ENCODE results near the gene BBLN.
"Not testable (repeated sequence)": the region's sequence is repeated elsewhere in the genome, so short reads cannot be mapped to it uniquely, and the experiment has no call there.

Gene BBLN

DNA sequence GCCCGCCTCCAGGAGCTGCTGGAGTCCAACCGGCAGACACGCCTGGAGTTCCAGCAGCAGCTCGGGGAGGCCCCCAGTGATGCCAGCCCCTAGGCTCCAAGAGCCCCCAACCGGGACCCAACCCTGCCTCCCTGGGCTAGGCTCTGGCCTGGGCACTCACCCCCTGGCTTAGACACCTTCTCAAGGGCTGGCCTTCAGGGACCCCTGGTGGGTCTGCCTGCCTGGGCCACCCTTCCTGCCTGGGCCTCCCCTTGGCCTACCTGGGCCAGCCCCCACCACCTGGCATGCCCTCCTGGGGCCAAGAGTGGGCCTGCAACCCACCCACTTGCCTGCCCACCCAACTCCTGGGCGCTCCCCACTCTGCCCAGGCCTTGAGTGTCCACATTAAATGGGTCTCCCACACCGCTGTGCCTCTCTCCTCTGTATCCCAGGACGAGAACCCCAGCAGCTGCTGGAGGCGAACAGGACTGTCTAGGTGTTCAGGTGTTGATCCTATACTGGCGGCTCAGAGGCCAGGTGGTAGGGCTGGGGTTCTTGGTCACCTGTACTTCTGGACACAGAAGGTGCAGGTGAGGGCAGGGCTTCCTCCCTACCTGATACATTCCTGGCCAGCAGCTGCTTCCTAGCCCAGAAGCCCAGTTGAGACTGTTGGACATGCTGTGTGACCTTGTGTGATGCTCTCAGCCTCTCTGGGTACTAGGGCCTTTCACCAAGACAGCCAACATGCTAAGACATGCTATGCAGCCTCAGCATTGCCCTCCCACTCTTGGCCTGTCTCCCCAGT lies 3.6 kb downstream of the BBLN start:
- no peak for DNase-seq

DNA sequence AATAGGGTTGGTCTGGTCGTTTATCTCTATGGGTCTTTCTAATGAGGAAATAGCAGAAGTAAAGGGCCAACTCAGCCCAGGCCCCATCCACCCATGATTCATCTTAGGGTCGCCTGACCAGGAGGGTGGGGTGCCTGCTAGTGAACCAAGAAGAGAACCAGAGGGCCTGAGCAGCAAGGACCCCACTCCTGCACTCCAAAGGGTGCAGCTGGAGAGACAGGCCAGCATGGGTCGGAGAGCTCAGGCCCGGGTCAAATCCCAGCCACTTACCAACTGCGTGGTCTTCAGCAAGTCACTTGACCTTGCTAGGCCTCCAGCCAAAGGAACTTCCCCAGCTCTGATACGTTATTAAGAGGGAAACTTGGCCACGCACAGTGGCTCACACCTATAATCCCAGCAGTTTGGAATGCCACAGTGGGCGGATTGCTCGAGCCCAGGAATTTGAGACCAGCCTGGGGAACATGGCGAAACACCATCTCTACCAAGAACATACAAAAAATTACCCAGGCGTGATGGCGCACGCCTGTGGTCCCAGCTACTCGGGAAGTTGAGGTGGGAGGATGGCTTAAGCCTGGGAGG lies 4.3 kb downstream of the BBLN start:
- DNase-seq: no peak

DNA sequence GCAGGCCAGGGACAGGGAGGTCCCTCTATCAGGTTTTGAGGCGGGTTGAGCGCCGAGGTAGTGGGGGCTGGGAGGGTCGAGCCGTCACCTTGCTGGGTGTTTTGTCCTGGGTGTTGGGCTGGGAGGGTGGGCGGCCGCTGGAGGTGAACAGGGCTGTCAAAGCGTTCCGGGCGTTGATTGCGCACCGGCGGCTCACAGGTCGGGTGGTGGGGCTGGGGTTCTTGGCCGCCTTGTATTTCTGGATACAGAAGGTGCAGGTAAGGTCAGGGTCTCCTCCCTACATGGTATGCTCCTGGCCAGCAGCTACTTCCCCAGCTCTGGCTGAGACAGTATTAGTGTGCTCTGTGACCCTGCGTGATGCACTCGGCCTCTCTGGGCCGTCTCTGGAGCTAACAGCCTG lies 6.1 kb downstream of the BBLN start:
- no peak for DNase-seq

DNA sequence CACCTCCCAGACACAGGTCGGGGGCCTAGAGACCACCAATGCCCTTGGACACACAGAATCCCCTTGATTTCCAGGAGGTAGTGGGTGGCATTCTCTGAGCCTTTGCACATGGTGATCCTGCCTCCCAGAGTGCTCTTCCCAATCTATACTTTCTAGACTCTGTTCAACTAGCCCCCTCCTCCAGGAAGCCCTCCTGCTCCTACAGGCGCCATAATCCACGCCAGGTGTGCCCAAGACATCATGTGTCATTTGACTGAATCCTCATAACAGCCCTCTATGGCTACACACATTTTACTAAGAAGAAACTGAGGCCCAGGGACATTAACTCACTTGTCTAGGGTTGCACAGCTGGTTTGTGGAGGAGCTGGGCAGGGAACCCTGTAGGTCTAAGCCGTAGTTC lies 7.1 kb downstream of the BBLN start:
- no peak for DNase-seq

DNA sequence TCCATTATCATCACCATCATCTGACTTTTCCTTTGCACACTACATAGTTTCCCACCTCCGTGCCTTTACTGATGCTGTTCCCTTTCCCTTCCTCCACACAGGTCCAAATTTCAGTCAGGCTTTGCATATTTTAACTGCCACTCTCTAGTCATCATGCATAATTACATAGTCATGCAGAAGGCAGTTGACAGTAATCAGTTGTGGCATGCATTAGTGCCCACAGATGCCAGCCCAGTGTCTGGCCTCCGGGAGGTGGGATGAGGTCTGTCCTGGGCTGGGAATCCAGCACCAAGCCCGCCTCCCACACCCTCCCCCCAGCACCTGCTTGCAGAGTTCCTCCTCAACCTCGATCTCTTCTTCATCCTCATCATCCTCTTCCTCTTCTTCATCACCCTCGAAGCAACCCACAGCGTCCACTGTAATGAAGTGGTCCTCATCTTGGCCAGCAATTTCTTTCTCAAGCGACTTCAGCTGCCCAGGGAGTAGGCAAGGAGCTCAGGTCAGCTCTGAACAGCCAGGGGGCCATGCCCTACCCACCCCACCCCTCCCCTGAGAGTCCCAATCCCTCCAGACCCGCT lies 8.8 kb downstream of the BBLN start:
- DNase-seq: no peak

DNA sequence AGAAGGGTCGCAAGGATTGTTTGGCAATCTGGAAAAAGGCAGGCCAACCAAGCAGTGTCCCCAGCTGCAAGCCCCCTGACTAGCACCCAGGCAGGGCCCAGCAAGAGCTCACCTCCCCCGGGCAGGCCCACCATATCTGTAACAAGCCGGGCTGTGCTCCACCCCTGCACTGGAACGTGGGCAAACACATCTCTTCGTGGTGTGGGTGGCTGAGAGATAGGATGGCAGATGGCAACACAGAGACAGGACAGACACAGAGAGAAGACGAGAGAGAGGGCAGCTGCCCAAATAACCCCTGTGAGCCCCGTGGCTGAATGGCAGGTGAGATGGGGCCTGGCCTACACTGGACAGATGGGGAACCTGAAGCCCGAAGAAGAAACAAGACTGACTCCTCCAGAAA lies 9.4 kb downstream of the BBLN start:
- DNase-seq: no peak

DNA sequence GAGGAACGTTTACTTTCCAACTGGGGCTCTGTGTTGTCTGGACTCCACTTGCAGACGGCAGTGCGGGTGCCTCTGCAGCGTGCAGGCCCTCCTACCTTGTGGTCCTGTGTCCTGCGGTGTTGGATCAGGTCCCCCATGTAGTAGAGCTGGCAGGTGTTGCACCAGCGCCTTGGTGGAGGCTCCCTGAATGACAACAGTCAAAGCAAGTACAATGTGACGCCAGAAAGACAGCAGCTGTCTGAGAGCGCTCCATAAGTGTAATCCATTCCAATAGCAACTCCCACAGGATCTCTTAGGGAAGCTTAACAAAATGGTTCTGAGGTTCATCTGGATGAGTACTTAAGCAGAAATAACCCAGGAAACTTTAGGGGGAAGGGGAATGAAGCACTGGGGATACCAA lies 9.9 kb downstream of the BBLN start:
- DNase-seq: no peak

DNA sequence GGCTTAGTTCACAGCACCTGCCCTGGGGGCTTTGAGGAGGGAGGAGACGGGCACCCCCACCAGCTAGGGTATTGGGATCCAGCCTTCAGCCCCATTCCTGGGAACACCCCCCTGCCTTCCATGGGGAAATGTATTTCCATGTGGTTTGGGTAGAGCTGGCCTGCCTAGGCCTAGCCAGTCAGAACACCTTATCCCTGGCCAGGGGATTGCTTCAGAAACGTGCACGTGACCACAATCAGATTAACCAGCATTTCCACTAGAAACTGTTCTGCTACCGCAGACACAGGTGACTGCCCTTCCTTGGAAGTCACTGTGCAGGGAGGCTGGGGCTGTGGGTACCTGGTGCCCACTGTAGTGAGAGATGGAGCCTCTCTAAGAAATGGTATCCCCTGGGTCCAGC lies 14.0 kb downstream of the BBLN start:
- DNase-seq: no peak

DNA sequence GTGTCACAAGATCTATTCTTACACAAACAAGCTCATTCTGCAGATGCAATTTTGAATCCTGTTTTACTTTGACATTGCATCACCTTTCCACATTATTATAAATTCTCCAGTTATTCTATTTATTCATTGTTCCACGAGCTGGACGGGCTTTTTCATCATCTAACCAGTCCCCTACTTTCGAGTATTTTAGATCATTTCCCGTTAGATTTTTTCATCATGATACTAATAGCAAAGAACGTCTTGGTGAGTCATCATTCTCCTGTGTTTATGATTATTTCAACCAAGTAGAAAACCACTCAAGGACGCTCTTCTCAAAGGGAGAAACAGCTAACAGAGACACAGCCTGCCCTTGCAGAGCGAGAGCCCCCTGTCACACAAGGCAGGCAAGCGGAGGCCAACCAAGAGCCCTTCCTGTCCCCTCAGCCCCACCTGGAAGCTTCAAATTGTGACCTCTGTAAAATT lies 15.1 kb downstream of the BBLN start:
- no peak for DNase-seq

DNA sequence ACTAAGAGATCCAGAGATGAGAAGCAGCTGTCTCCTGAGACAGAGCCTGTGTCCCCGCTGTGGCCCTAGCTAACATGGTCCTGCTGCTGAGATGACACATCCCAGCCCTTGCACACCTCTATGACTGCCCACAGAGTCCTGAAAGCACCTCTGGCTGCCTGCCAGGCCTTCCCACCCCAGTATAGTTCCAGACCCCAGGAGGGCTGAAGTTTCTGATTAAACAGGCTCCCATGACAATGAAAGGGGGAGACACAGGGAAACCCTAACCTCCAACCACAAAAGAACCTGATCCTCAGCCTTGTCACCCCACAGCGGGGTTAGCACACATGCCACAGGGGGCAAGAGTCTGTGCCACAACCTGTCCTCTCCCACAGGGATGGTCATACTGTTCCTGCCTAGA lies 15.7 kb downstream of the BBLN start:
- DNase-seq: no peak

DNA sequence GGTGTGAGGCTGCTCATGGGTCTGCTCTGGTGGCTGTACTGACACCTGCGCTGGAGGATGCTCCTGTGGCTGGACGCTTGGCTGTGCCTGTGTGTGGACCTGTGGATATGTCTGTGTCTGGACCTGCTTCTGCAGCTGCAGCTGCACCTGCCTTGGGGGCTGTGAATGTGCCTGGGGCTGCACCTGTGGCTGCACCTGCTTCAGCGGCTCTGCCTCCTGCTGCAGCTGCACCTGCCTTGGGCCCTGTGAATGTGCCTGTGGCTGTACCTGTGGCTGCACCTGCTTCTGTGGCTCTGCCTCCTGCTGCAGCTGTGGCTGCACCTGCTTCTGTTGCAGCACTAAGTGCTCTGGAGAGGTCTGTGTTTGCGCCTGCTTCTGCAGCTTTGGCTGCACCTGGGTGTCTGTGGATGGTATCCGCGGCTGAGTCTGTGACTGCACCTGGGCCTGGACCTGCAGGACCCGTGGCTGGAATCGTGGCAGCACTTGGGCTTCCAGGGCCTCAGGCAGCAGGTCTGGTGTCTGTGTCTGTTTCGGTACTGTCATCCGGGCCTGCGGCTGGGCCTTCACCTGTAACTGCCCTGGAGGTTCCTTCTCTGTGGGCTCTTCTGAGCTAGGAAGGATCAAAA lies 18.9 kb downstream of the BBLN start:
- no peak for DNase-seq

DNA sequence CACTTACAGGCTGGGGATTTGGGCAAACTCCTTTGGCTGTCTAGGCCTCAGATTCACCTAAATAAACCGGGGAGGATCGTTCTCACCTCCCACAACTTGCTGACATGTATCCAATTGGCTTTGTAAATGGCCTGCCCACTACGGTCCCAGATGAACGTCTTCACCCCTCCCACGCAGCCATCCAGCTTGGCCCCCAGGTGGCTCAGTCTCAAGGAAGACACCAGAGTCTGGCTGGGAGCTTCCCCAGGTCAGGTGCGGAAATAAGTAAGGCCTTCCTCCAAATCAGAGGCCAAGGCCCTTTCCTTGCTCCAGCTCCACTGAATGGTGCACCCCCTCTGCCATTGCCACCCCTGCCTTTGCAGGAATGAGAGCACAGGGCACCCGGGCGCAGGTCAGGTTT lies 19.9 kb downstream of the BBLN start:
- no peak for DNase-seq

DNA sequence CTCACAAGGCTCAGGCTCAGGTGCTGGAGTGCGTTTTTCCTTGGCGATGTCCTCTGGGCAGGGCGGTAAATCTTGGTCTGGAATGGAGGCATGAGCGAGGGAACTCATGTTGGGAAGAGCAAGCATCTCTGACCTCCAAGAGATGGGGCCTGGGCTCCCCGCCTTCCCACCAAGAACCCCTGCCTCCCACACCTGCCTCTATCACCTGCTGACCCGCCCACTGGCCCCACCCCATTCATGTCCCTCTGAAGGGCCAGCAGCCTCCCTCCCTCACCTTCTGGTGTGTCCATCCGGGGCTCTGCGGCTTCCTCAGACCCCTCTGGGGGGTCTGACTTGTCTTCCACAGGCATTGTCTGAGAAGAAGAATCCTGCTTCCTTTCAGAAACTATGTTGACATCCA lies 20.4 kb downstream of the BBLN start:
- no peak for DNase-seq

DNA sequence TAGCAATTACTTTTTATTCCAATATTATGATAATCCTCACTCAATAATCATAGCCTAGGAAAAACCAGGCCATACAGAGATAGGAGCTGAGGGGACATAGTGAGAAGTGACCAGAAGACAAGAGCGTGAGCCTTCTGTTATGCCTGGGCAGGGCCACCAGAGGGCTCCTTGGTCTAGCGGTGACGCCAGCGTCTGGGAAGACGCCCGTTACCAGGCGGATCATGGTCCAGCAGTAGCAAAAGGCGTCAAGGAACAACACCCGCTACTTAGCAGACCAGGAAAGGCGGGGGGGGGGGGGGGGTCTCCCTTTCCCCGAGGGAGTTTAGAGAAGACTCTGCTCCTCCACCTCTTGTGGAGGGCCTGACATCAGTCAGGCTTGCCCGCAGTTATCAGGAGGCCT lies 21.4 kb downstream of the BBLN start:
- DNase-seq: not testable (repeated sequence)

DNA sequence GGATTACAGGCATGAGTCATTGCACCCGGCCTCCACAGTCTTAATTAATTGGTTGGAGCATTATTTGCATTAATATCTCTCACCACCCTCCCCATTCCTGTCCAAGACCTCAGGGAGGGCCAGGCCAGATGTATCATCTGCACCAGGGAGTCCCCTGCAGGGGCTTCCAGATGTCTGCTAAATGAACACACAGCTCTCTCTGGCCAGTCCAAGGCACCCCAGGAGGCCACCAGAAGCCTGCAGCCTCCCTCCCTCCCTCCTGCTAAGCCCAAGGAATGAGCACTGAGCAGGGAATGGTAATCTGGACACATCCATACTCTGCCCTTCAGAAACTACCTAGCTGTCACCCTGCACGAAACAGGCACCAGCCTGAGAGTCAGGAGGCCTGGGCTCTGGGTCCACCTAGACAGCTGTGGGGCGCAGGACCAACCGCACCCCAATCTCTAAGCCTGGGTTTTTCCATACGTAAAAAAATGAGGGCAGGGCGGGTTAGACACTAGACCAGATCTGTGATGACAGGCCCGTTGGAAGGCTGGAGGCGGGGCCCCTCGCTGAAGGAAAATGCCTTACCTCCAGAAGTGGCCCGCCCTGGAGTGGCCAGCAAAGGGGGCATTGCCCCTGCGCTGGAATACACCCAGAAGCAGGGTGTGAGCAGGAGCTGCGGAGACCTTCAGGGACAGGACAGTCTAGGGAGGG lies 23.0 kb downstream of the BBLN start:
- no peak for DNase-seq

DNA sequence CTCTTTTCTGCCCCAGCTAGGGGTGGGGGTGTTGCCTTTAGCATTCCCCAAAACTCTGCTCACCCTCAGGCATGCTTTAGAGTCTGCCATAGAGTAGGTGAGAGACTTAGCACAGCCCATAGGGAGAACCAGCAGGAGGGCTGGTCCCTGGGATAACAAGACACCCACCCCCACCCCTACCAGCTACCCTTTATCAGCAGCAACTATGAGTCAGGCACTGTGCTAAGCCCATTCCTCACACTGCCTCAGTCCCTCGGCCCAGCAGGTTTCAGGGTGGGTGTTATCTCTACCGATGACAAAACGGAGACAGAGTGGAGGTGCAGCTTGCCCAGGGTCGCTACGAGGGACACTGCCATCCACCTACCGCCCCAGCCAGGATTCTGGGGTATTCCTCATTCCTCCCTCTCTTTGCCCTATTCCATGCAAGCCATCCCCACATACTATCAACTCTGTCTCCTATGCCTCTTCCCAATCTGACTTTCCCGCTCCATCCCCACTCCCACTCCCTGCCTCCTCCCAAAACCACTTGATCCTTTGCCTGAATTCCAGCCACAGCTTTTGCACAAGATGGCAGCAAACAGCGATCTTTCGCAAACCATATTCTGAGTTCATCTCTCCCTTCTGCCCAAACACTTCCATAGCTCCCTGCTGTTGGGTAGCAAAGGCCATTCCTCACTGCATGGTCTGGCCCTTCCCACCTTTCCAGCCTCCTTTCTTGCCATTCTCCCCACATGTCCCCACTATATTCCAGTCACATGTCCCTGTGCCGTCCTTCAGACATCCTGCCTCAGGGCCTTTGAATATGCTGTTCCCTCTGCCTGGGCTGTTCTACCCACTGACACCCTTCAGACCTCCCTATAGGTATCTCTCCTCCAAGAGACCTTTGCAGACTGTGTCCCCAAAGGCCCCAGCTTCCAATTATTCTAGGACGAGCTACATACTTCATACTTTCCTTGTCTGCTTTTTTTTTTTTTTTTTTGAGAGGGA lies 26.2 kb downstream of the BBLN start:
- DNase-seq: no peak

DNA sequence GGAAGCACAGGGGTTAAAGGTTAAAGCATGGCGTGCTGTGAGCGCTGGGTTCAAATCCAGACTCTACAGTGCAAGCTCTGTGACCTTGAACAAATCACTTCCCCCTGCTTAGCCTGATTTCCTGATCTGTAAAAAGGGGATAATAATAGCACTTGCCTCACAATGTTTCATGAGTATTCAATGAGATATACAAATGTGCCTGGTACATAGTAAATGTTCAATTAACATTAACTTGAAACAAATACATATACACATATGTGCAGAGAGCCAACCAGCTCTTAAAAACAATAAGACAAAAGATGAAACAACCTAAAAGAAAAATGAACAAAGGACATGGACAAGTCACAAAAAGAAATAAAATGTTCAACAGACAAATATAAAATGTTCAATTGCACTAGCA lies 27.3 kb downstream of the BBLN start:
- no peak for DNase-seq

DNA sequence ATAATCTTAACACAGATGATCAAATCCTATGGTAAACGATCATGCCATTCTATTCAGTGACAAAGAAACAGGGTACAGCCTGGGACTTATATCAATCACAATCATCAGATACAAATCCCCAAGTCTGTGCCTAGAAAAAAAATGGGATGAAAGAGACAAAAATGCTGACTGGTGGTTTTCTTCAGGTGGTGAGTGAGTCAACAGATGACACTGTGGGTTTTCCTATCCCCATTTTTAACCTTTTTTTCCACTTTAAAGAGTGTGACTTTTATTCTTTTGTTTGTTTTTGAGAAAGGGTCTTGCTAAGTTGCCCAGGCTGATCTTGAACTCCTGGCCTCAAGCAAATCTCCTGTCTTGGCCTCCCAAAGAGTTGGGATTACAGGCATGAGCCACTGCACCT lies 28.1 kb downstream of the BBLN start:
- no peak for DNase-seq

DNA sequence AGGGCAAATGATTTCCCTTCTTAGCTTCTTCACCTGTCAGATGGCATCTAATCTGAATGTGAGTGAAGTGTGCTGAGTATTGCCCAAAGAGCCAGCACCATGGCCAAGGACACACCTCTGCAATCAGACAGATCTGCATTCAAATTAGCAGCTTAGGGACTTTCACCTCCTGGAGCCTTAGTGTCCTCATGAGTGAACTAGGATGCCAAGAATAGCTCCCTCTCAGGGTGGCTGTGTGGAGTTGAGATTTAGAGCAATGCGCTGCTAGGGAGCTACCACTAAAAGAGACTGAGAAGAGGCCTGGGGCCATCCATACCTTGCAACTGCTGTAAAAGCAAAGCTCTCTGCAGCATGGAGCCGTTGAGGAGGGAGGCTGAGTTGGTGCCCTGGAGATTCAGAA lies 29.9 kb downstream of the BBLN start:
- no peak for DNase-seq

DNA sequence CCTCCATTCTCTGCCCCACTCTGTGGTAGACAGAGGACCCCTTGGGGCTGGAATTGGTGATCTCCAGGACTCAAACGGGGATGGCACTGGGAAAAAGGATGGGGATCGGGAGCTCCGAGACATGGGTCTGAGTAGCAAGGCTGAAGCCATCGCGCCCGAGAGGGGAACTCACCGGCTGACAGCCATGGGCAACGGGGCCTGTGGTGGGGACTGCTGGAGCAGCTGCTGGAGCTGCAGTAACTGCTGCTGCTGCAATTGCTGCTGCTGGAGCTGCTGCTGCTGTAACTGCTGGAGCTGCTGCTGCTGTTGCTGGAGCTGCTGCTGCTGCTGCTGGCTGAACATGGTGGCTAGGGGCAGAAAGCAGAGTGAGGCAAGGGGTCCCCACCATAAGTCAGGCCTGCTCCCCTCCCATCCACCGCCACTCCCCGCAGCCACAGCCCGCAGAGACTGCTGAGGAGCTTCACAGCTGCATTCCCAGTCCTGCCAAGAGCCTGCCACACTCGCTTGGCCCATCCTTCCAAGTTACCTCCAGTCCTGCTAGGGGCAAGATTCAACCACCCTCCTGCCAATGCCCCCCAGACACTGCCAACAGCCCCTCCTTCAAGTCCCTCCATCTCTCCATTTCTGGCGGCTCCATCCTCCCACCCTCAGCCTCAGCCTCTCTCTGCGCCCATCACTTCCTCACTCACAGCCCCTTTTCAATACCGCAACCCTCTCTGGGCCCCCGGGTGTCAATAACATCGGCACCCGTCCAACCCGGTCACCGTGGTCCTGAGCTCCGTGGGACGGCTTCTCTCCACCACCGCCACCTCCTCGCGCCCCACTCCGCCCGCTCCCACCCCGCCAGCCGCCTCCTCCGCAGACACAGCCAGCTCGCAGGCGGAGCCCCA lies 30.7 kb downstream of the BBLN start:
- no peak for DNase-seq

DNA sequence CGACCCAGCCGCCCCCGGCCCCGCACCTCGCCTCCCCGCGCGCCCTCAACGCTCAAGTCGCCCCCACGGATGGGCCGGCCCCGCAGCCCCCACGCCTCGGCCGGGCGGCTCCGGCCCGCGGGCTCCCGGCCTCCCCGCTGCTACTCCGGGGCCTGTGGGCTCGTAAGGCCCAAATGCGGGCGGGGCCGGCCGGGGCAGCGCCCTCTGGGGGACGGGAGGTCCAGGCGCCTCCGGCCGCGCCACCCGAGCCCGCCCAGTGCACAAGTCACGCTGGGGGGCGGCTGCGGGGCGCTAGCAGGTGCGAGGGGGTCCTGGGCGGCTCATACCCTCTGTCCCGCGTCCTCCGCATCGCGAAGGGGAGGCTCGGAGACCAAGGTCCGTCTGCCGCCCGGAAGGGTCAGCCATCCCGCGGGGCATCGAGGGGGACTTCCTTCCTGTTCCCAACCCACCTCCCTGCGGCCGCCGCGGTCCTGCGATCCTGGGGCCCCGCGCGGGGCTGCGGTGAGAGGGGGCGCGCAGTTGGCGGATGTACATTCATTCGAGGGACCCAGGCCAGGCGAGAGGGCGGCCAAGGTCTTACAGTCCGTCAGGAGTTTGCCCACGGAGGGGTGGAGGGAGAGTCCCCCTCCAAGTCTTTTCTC lies 31.5 kb downstream of the BBLN start, which contains the start of gene CIZ1:
CIZ1 (minus strand) TSS at position 167 of the 641 bp plus-strand sequence. CDS start 715 bp downstream, outside the sequence.
- DNase-seq: peak; percentile 21 to 67 (median 40)

Measured in activated naive CD4-positive, alpha-beta T cell (primary cell).